ENCODE data around the gene SORT1.

GRCh38 chr1:109267743-109268300 is 129.9 kb downstream of the SORT1 start:
- TF ChIP-seq CTCF (IDR thresholded peaks at IDR 0.05) (no peak), POLR2A (IDR thresholded peaks at IDR 0.05) (no peak)

All from Peyer's patch (tissue), 4 donors.